Measurements from ENCODE around the gene WNT3A. TPM values are rescaled to one million over a fixed set of nuclear protein-coding genes. Genes with fewer than 3 reads are reported as not detected.
A peak's percentile ranks its signal among the peaks of the same experiment; 100 is the strongest.

The WNT3A gene
- total RNA-seq, 2 donors from 2014 or later, result not detected

- Histone ChIP-seq H3K9me3 (no peaks in the 10 kb centered on the region), H3K36me3 (peaks cover 14% of the 10 kb centered on the region), H3K27me3 (no peaks in the 10 kb centered on the region), H3K4me1 (peaks cover 0 to 20% of the 10 kb centered on the region in 2 donors), H3K27ac (peak overlapping the region; percentile 91 to 96), H3K4me3 (no peak overlapping the region)
- no peak for DNase-seq (ENCODE audit: low spot score)
- TF ChIP-seq CTCF (IDR thresholded peaks at IDR 0.05), result no peak
These were observed 103.8 kb downstream of the WNT3A start for GRCh38 chr1:228110556-228110955.

Small RNAs within 50 kb of the gene (microRNA-seq; reads per million reads assigned to microRNA genes)
- gene MIR3620 (ENCODE audit: borderline number of aligned reads in 2 of 2, borderline replicate concordance in 1 of 2), result 1.4 to 7.8 reads per million in 2 donors

Other genes with a start within 250 kb of the WNT3A start
- not detected for gene PRSS38, start 191.3 kb upstream of the WNT3A start, total RNA-seq
- gene WNT9A, start 59.1 kb upstream of the WNT3A start, total RNA-seq, result 1 to 10 TPM in 1 of 2 donors, under 1 TPM in 1; 0.78 to 2.2 TPM
- gene ARF1, start 75.7 kb downstream of the WNT3A start, total RNA-seq, result 100 to 1,000 TPM; 375 to 422 TPM
- 1 to 10 TPM; 4.5 to 4.9 TPM for gene C1orf35, start 96.3 kb downstream of the WNT3A start, total RNA-seq
- gene MRPL55, start 102.3 kb downstream of the WNT3A start, total RNA-seq, result 10 to 100 TPM; 76.6 to 81.2 TPM
- 100 to 1,000 TPM; 179 to 277 TPM for gene GUK1, start 133.3 kb downstream of the WNT3A start, total RNA-seq
- gene GJC2, start 142.9 kb downstream of the WNT3A start, total RNA-seq, result 1 to 10 TPM in 1 of 2 donors, under 1 TPM in 1; 0.93 to 2.3 TPM
- 1 to 10 TPM; 6.7 to 7.1 TPM for gene IBA57, start 158.8 kb downstream of the WNT3A start, total RNA-seq
- 100 to 1,000 TPM; 159 to 317 TPM for gene OBSCN, start 201.0 kb downstream of the WNT3A start, total RNA-seq

All from right atrium auricular region (tissue), 2 donors.